Liver (tissue), 9 donors: ENCODE data around the gene HCK. TPM values are rescaled to one million over a fixed set of nuclear protein-coding genes. Genes with fewer than 3 reads are reported as not detected.

ENCODE experiments used
- DNase-seq: peaks from one replicate; pipeline ENCODE4 v3.0.0-alpha.2; 2017; ENCODE audit warnings: low spot score
- H3K27ac ChIP-seq, 2 donors: one replicate each; pipeline ENCODE4 v1.7.0; 2013; ENCODE audit warnings: inconsistent platforms in 2 of 2, low read length in 2 of 2, control low read depth in 1 of 2, low read depth in 1 of 2, mild to moderate bottlenecking in 1 of 2
- H3K27me3 ChIP-seq, 4 donors: one replicate each; pipeline versions ENCODE4 v1.6.1 to v1.7.0; 2013; ENCODE audit warnings: low read length in 3 of 4, inconsistent platforms in 1 of 4, mild to moderate bottlenecking in 1 of 4, moderate library complexity in 1 of 4; ENCODE audit not compliant: control insufficient read depth in 4 of 4, insufficient read depth in 4 of 4
- H3K36me3 ChIP-seq, 4 donors: one replicate each; pipeline versions ENCODE4 v1.6.1 to v1.7.0; 2013; ENCODE audit warnings: low read length in 3 of 4, mild to moderate bottlenecking in 3 of 4, low read depth in 1 of 4, moderate library complexity in 1 of 4; ENCODE audit not compliant: control insufficient read depth in 4 of 4, insufficient read depth in 3 of 4
- H3K4me1 ChIP-seq, 4 donors: one replicate each; pipeline versions ENCODE4 v1.6.1 to v1.7.0; 2013; ENCODE audit warnings: low read length in 3 of 4, mild to moderate bottlenecking in 3 of 4, moderate library complexity in 1 of 4; ENCODE audit not compliant: control insufficient read depth in 4 of 4, insufficient read depth in 4 of 4
- H3K4me3 ChIP-seq, 3 donors: one replicate each; pipeline versions ENCODE4 v1.6.1 to v1.7.0; 2013; ENCODE audit warnings: low read length in 3 of 3, control low read depth in 1 of 3, low read depth in 1 of 3, mild to moderate bottlenecking in 1 of 3
- H3K9ac ChIP-seq, 2 donors: one replicate each; pipeline ENCODE4 v1.7.0; 2013; ENCODE audit warnings: low read length in 2 of 2, mild to moderate bottlenecking in 2 of 2, moderate library complexity in 2 of 2, control low read depth in 1 of 2, low read depth in 1 of 2
- H3K9me3 ChIP-seq, 4 donors: one replicate each; pipeline versions ENCODE4 v1.6.1 to v1.7.0; 2013; ENCODE audit warnings: low read length in 3 of 4; ENCODE audit not compliant: control insufficient read depth in 4 of 4
- CTCF ChIP-seq: fragments of 150-350 bp; IDR thresholded peaks from 2 replicates; pipeline ENCODE4 v1.5.1; 2017; ENCODE audit warnings: improper control_type of control experiment, low read depth, low read length; ENCODE audit not compliant: missing input control
- FOXA2 ChIP-seq: IDR thresholded peaks from 2 replicates; pipeline ENCODE4 v1.6.1; 2016; ENCODE audit warnings: antibody characterized with exemption
- GABPA ChIP-seq, 2 donors: IDR thresholded peaks in 1 of 2; conservative IDR thresholded peaks in 1 of 2; 2 replicates each; pipeline ENCODE4 v1.6.1; 2016; ENCODE audit warnings: antibody characterized with exemption in 2 of 2, mild to moderate bottlenecking in 1 of 2, moderate library complexity in 1 of 2
- HNF4A ChIP-seq, 2 donors: conservative IDR thresholded peaks; 2 replicates each; pipeline ENCODE4 v1.6.1; 2016; ENCODE audit warnings: antibody characterized with exemption in 2 of 2, mild to moderate bottlenecking in 2 of 2
- RAD21 ChIP-seq, 2 donors: IDR thresholded peaks; 2 replicates each; pipeline ENCODE4 v1.6.1; 2016; ENCODE audit warnings: antibody characterized with exemption in 2 of 2, mild to moderate bottlenecking in 2 of 2
- REST ChIP-seq: IDR thresholded peaks from 2 replicates; pipeline ENCODE4 v1.6.1; 2016; ENCODE audit warnings: antibody characterized with exemption, mild to moderate bottlenecking
- RXRA ChIP-seq, 2 donors: IDR thresholded peaks; 2 replicates each; pipeline ENCODE4 v1.6.1; 2017 to 2018; ENCODE audit warnings: antibody characterized with exemption in 2 of 2, mild to moderate bottlenecking in 1 of 2
- SP1 ChIP-seq: IDR thresholded peaks from 2 replicates; pipeline ENCODE4 v1.6.1; 2018; ENCODE audit warnings: antibody characterized with exemption, mild to moderate bottlenecking
- TAF1 ChIP-seq: conservative IDR thresholded peaks from 2 replicates; pipeline ENCODE4 v1.6.1; 2016; ENCODE audit warnings: antibody characterized with exemption, mild to moderate bottlenecking
- YY1 ChIP-seq: IDR thresholded peaks from 2 replicates; pipeline ENCODE4 v1.6.1; 2016; ENCODE audit warnings: antibody characterized with exemption, mild to moderate bottlenecking
- WGBS: extraction: QIAGEN DNeasy Blood & Tissue Kit; methylation state at CpG from one replicate; pipeline ENCODE4 v1.1.7; 2013; 5-methylcytosine and 5-hydroxymethylcytosine counted together
- polyA plus RNA-seq, 2 donors: library from polyadenylated mRNA; stranded (reverse) in 1 of 2; unstranded in 1 of 2; fragments of 200-250 nt in 1 of 2; fragments of >200 nt in 1 of 2; fragmentation: Nextera tagmentation in 1 of 2; extraction: Ambion mirVana in 1 of 2; gene quantifications; one replicate each; pipeline versions ENCODE4 v1.2.1 to v1.2.3, GENCODE V29; 2013 to 2015
- total RNA-seq, 2 donors: library from RNA; depleted of rRNA; stranded (reverse); fragments of >200 nt; gene quantifications; one replicate each; pipeline ENCODE4 v1.2.3, GENCODE V29; 2014
- TF ChIP-seq, protein P1 (sequence below): IDR thresholded peaks from 2 replicates; pipeline ENCODE4 v1.6.1; 2016; ENCODE audit warnings: antibody characterized with exemption
- donor health status: healthy.
- donor health status: healthy.
- donor health status: healthy.
- donor health status: healthy.
- donor health status: healthy.

The HCK gene
- total and polyA plus RNA-seq, 4 donors = 1.8 to 20.6 (median 10.2) TPM

GRCh38 chr20:32031007-32031958 is 20.8 kb upstream of the HCK start:
- no peak overlapping the region for H3K27ac ChIP-seq

More at GRCh38 chr20:32031007-32031958, 20.8 kb upstream of the HCK start:
- 23% methylated on average over 59 of the region's 59 CpGs for WGBS
- Histone ChIP-seq H3K4me3 (peak overlapping the region in 1 of 3 donors; percentile 19), H3K27me3 (peaks cover 0 to 3% (median 0%) of the 10 kb centered on the region in 4 donors), H3K4me1 (peaks cover 3 to 13% (median 7%) of the 10 kb centered on the region in 4 donors), H3K9me3 (no peaks in the 10 kb centered on the region), H3K36me3 (no peaks in the 10 kb centered on the region), H3K9ac (no peak overlapping the region)
- peak; percentile 63 for DNase-seq
- TF ChIP-seq FOXA2 = no peak
- peak in 1 of 2 donors; percentile 57 for TF ChIP-seq RXRA (IDR thresholded peaks at IDR 0.05)
- TF ChIP-seq GABPA (IDR thresholded peaks at IDR 0.05 in 1 of 2, conservative IDR thresholded peaks at IDR 0.05 in 1 of 2) = no peak
- TF ChIP-seq, protein P1, sequence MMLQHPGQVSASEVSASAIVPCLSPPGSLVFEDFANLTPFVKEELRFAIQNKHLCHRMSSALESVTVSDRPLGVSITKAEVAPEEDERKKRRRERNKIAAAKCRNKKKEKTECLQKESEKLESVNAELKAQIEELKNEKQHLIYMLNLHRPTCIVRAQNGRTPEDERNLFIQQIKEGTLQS = no peak
- TF ChIP-seq SP1 = no peak
- TF ChIP-seq RAD21 (IDR thresholded peaks at IDR 0.05) = peak; percentile 89 to 95
- peak; percentile 67 for TF ChIP-seq CTCF
- no peak for TF ChIP-seq TAF1
- TF ChIP-seq HNF4A (conservative IDR thresholded peaks at IDR 0.05) = peak; percentile 36 to 69
- peak; percentile 25 for TF ChIP-seq YY1
- TF ChIP-seq REST = no peak
